ENCODE data around the gene TMEM132C.

Gene TMEM132C

DNA sequence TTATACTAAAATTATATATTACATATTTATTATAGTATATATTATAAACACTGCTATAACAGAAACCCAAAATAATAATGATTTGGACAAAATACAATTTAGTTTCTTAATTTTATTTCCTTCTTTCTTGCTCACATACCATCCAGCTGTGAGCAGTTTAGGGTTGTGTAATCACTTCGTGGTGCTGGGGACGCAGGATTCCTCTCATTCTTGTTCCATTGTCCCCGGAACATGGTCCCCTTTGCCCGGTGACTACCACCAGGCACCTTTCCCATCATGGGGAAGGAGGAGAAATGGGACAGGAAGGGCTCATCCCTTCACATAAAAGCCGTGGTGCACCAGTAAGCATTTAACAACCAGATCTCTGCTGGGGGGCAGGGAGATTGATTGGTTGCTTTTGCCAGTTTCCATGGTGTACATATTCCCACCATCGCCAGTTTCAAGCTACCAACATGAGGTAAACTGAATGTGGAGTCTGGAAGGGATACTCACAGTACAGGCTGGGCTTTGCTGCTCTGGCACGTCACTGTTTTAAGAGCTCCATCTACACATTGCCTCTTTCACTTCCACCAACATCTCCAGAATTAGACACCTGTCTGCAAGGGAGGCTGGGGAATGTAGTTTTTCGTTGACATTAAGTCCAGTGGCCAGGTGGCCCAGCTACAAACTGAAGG lies 191.5 kb downstream of the TMEM132C start:
- Histone ChIP-seq H3K27me3 (ENCODE audit: insufficient read depth, poor library complexity, severe bottlenecking) (no peaks in the 10 kb centered on the region), H3K27ac (replicated peaks) (no peak overlapping the region), H3K4me3 (replicated peaks; ENCODE audit: insufficient read depth, low read length) (no peak overlapping the region)
- TF ChIP-seq POLR2AphosphoS5 (IDR thresholded peaks at IDR 0.05; ENCODE audit: low read depth): no peak
- no peak for TF ChIP-seq SPI1 (IDR thresholded peaks at IDR 0.05; ENCODE audit: borderline replicate concordance, low read depth)
- no peak for TF ChIP-seq REST (IDR thresholded peaks at IDR 0.05; ENCODE audit: insufficient replicate concordance, low read depth)
- no peak for TF ChIP-seq GABPA (IDR thresholded peaks at IDR 0.05; ENCODE audit: low read depth)
- DNase-seq (ENCODE audit: low read depth in 1 of 2, low spot score in 1 of 2): no peak

- TF ChIP-seq CTCF (IDR thresholded peaks at IDR 0.05; ENCODE audit: insufficient read depth, low read length) (no peak), REST (IDR thresholded peaks at IDR 0.05; ENCODE audit: insufficient replicate concordance, low read depth) (no peak), GABPA (IDR thresholded peaks at IDR 0.05; ENCODE audit: low read depth) (no peak)
- Histone ChIP-seq H3K27me3 (ENCODE audit: insufficient read depth, poor library complexity, severe bottlenecking) (no peaks in the 10 kb centered on the region), H3K4me3 (replicated peaks; ENCODE audit: insufficient read depth, low read length) (no peak overlapping the region), H3K27ac (replicated peaks) (no peak overlapping the region)
- no peak for DNase-seq (ENCODE audit: low read depth in 1 of 2, low spot score in 1 of 2)
Observed at GRCh38 chr12:128459067-128459466, 192.1 kb downstream of the TMEM132C start.

DNA sequence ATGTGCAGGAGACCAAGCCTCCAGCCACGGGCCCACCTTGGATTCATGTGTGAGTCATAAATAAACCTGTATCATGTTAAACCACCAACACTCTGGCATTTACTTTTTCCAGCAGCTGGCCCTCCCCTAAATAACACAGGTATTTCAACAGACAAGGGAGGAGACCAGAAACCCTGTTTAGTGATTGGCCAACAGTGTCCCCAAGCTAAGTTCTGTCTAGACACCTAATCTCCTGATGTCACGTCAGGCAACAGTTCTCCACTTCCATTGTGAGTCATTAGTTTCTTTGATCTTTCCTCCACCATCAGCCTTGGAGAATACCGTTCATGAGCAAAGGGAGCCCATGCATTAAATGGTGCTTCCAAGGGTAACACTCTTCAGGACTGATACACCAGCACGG lies 196.9 kb downstream of the TMEM132C start:
- TF ChIP-seq CTCF (IDR thresholded peaks at IDR 0.05; ENCODE audit: insufficient read depth, low read length) (no peak), SPI1 (IDR thresholded peaks at IDR 0.05; ENCODE audit: borderline replicate concordance, low read depth) (no peak), POLR2AphosphoS5 (IDR thresholded peaks at IDR 0.05; ENCODE audit: low read depth) (no peak), REST (IDR thresholded peaks at IDR 0.05; ENCODE audit: insufficient replicate concordance, low read depth) (no peak), GABPA (IDR thresholded peaks at IDR 0.05; ENCODE audit: low read depth) (no peak)
- no peak overlapping the region for H3K4me3 ChIP-seq (replicated peaks; ENCODE audit: insufficient read depth, low read length)
- no peak overlapping the region for H3K27ac ChIP-seq (replicated peaks)
- no peak for DNase-seq (ENCODE audit: low read depth in 1 of 2, low spot score in 1 of 2)
- H3K27me3 ChIP-seq (ENCODE audit: insufficient read depth, poor library complexity, severe bottlenecking): no peaks in the 10 kb centered on the region

Measured in HL-60 (cell line).